Ishikawa (cell line): ENCODE results near the gene SMYD3.

Experiments used
- EP300 ChIP-seq: IDR thresholded peaks from 2 replicates; pipeline ENCODE4 v1.6.1; 2012; ENCODE audit warnings: borderline replicate concordance
- TAF1 ChIP-seq: IDR thresholded peaks from 2 replicates; pipeline ENCODE4 v1.6.1; 2012; ENCODE audit warnings: low read depth, mild to moderate bottlenecking
- TCF12 ChIP-seq: IDR thresholded peaks from 2 replicates; pipeline ENCODE4 v1.6.1; 2012; ENCODE audit warnings: low read depth
- USF1 ChIP-seq: IDR thresholded peaks from 2 replicates; pipeline ENCODE4 v1.6.1; 2012
- YY1 ChIP-seq: IDR thresholded peaks from 2 replicates; pipeline ENCODE4 v1.6.1; 2012; ENCODE audit warnings: low read depth
- TF ChIP-seq, protein P1 (sequence below): IDR thresholded peaks from 2 replicates; pipeline ENCODE4 v1.6.1; 2012; ENCODE audit warnings: low read depth, mild to moderate bottlenecking

GRCh38 chr1:246187834-246188372, 319.2 kb downstream of the SMYD3 start:
- no peak for TF ChIP-seq USF1
- TF ChIP-seq TAF1 = no peak
- TF ChIP-seq TCF12 = no peak
- TF ChIP-seq EP300 = no peak
- TF ChIP-seq, protein P1, sequence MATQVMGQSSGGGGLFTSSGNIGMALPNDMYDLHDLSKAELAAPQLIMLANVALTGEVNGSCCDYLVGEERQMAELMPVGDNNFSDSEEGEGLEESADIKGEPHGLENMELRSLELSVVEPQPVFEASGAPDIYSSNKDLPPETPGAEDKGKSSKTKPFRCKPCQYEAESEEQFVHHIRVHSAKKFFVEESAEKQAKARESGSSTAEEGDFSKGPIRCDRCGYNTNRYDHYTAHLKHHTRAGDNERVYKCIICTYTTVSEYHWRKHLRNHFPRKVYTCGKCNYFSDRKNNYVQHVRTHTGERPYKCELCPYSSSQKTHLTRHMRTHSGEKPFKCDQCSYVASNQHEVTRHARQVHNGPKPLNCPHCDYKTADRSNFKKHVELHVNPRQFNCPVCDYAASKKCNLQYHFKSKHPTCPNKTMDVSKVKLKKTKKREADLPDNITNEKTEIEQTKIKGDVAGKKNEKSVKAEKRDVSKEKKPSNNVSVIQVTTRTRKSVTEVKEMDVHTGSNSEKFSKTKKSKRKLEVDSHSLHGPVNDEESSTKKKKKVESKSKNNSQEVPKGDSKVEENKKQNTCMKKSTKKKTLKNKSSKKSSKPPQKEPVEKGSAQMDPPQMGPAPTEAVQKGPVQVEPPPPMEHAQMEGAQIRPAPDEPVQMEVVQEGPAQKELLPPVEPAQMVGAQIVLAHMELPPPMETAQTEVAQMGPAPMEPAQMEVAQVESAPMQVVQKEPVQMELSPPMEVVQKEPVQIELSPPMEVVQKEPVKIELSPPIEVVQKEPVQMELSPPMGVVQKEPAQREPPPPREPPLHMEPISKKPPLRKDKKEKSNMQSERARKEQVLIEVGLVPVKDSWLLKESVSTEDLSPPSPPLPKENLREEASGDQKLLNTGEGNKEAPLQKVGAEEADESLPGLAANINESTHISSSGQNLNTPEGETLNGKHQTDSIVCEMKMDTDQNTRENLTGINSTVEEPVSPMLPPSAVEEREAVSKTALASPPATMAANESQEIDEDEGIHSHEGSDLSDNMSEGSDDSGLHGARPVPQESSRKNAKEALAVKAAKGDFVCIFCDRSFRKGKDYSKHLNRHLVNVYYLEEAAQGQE = no peak
- TF ChIP-seq YY1 = no peak
